HFF-Myc (cell line): ENCODE data around the gene KCNA5.

Source experiments
- DNase-seq: peaks from one replicate; pipeline ENCODE4 v3.0.0-alpha.2; 2011; ENCODE audit warnings: low read depth; ENCODE audit errors: extremely low read depth
- H3K4me3 ChIP-seq: replicated peaks from 2 replicates; pipeline ENCODE4 v1.5.1; 2011; ENCODE audit warnings: low read depth, mild to moderate bottlenecking, control low read depth, low read length
- CTCF ChIP-seq: IDR thresholded peaks from 2 replicates; pipeline ENCODE4 v1.5.1; 2012; ENCODE audit warnings: mild to moderate bottlenecking, low read depth, low read length, control low read depth; ENCODE audit errors: missing control alignments

Gene KCNA5

GRCh38 chr12:5032821-5033220 is 10.9 kb upstream of the KCNA5 start:
- H3K4me3 ChIP-seq = no peak overlapping the region
- no peak for TF ChIP-seq CTCF
- no peak for DNase-seq

- no peak overlapping the region for H3K4me3 ChIP-seq
- no peak for DNase-seq
- TF ChIP-seq CTCF = no peak
Measured at GRCh38 chr12:5033883-5034282, 9.8 kb upstream of the KCNA5 start.

- DNase-seq = no peak
- no peak overlapping the region for H3K4me3 ChIP-seq
- no peak for TF ChIP-seq CTCF
Measured at GRCh38 chr12:5034603-5035002, 9.1 kb upstream of the KCNA5 start.

GRCh38 chr12:5035618-5036017 is 8.1 kb upstream of the KCNA5 start:
- no peak for DNase-seq
- no peak for TF ChIP-seq CTCF

GRCh38 chr12:5036031-5036430 is 7.6 kb upstream of the KCNA5 start:
- TF ChIP-seq CTCF = no peak
- DNase-seq = no peak
- H3K4me3 ChIP-seq = no peak overlapping the region

More at GRCh38 chr12:5035618-5036017, 8.1 kb upstream of the KCNA5 start:
- H3K4me3 ChIP-seq = no peak overlapping the region

GRCh38 chr12:5037795-5038357 is 5.8 kb upstream of the KCNA5 start:
- H3K4me3 ChIP-seq = no peak overlapping the region
- no peak for DNase-seq
- no peak for TF ChIP-seq CTCF

GRCh38 chr12:5038781-5039311 is 4.8 kb upstream of the KCNA5 start:
- H3K4me3 ChIP-seq = no peak overlapping the region
- TF ChIP-seq CTCF = no peak
- DNase-seq = no peak
